Measurements from ENCODE around the gene TSHZ2.

- TF ChIP-seq CTCF (IDR thresholded peaks at IDR 0.05 in 4 of 5, conservative IDR thresholded peaks at IDR 0.05 in 1 of 5) (no peak), POLR2A (IDR thresholded peaks at IDR 0.05) (no peak)
Measured at GRCh38 chr20:53445321-53445731, 473.2 kb downstream of the TSHZ2 start.
